ENCODE results near the gene PTPN9. TPM values are rescaled to one million over a fixed set of nuclear protein-coding genes. Genes with fewer than 3 reads are reported as not detected.
A peak's percentile ranks its signal among the peaks of the same experiment; 100 is the strongest.
"Not testable (repeated sequence)": the region's sequence is repeated elsewhere in the genome, so short reads cannot be mapped to it uniquely, and the experiment has no call there.

PTPN9 gene
- polyA plus RNA-seq, 6 donors from 2014 or later: 9.7 to 24.7 (median 15.9) TPM

- H3K4me1 Mint-ChIP-seq: peaks cover 0 to 6% (median 5%) of the 10 kb centered on the region in 3 donors
- H3K9me3 Mint-ChIP-seq: no peaks in the 10 kb centered on the region
- peaks cover 11 to 26% of the 10 kb centered on the region in 2 donors for H3K36me3 Mint-ChIP-seq
- H3K27me3 Mint-ChIP-seq: no peaks in the 10 kb centered on the region
- peak overlapping the region in 2 of 6 donors; percentile 17 to 21 for H3K27ac Mint-ChIP-seq
- no peak overlapping the region for H3K4me3 Mint-ChIP-seq
- ATAC-seq (ENCODE audit: low read depth in 2 of 2) (no peak), DNase-seq (no peak)
Observed at GRCh38 chr15:75596703-75597345, 17.7 kb upstream of the PTPN9 start.

- Mint-ChIP-seq H3K27me3 (no peaks in the 10 kb centered on the region), H3K4me3 (no peak overlapping the region), H3K4me1 (peaks cover 0 to 6% (median 5%) of the 10 kb centered on the region in 3 donors), H3K36me3 (peaks cover 11 to 24% of the 10 kb centered on the region in 2 donors), H3K9me3 (no peaks in the 10 kb centered on the region), H3K27ac (no peak overlapping the region)
- ATAC-seq (ENCODE audit: low read depth in 2 of 2) (no peak), DNase-seq (no peak)
Observed at GRCh38 chr15:75594276-75594675, 15.2 kb upstream of the PTPN9 start.

DNA sequence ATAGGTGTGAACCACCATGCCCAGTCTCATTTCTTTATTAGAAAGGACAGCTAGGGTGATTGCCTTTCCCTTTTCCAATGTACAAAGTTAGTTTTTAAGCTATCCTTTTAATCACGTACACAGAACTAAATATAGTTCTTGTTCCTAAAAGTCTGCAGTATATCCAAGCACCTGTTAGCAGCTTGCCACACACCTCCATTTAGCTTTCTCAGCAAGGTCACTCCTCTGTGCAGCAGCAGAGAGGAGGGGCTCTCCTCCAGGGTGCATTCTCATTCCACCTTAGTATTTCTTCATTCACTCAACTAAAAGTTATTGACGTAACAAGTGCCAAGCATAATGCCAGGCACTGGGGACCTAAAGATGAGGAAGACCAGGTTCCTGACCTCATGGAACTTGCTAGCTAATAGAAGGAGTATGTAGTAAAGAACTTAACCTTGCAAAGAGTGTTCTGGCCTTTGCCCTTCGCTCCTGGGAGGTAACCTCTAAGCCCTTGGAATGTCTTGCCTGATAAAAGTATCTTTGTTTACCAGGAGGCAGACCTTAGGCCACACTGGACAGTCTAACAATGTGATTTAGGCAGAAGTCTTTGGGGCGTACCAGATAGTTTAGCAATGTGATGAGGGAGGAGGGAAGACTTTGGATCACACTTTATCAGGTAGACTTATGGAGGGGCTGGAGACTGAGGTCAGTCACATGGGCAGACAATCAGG lies 12.7 kb upstream of the PTPN9 start:
- H3K4me3 Mint-ChIP-seq: no peak overlapping the region
- peak overlapping the region in 1 of 6 donors; percentile 61 for H3K27ac Mint-ChIP-seq
- H3K36me3 Mint-ChIP-seq: peaks cover 11 to 14% of the 10 kb centered on the region in 2 donors
- peaks cover 0 to 6% (median 1%) of the 10 kb centered on the region in 3 donors for H3K4me1 Mint-ChIP-seq
- DNase-seq: no peak
- no peaks in the 10 kb centered on the region for H3K9me3 Mint-ChIP-seq
- no peak for ATAC-seq (ENCODE audit: low read depth in 2 of 2)
- H3K27me3 Mint-ChIP-seq: no peaks in the 10 kb centered on the region

DNA sequence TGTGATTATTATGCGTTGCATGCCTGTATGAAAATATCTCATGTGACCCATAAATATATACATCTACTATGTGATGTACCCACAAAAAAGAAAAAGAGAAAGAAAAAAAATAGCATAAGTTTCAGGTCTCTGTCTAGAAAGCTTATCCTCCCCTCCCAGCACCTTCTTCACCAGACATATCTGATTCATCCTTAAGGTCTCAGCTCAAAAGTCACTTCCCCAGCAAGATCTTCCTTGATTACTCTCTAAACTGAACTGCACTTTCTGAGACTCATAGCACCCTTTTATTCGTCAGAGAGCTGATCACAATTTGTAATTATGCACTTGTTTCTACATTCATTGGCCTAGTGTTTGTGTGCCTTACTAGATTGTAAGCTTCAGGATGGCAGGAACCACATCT lies 11.1 kb upstream of the PTPN9 start:
- Mint-ChIP-seq H3K9me3 (peaks cover 0 to 2% (median 0%) of the 10 kb centered on the region in 7 donors), H3K4me1 (peaks cover 0 to 1% (median 0%) of the 10 kb centered on the region in 3 donors), H3K27ac (peak overlapping the region in 1 of 6 donors; percentile 11), H3K36me3 (peaks cover 1 to 6% of the 10 kb centered on the region in 2 donors), H3K27me3 (no peaks in the 10 kb centered on the region), H3K4me3 (no peak overlapping the region)
- ATAC-seq (ENCODE audit: low read depth in 2 of 2) (no peak), DNase-seq (no peak)

GRCh38 chr15:75589071-75589470 lies 10.0 kb upstream of the PTPN9 start:
- Mint-ChIP-seq H3K4me1 (peaks cover 0 to 1% (median 0%) of the 10 kb centered on the region in 3 donors), H3K27ac (no peak overlapping the region), H3K9me3 (peaks cover 0 to 2% (median 0%) of the 10 kb centered on the region in 7 donors), H3K36me3 (peaks cover 0 to 6% of the 10 kb centered on the region in 2 donors), H3K27me3 (no peaks in the 10 kb centered on the region), H3K4me3 (no peak overlapping the region)
- ATAC-seq (ENCODE audit: low read depth in 2 of 2) (no peak), DNase-seq (no peak)

DNA sequence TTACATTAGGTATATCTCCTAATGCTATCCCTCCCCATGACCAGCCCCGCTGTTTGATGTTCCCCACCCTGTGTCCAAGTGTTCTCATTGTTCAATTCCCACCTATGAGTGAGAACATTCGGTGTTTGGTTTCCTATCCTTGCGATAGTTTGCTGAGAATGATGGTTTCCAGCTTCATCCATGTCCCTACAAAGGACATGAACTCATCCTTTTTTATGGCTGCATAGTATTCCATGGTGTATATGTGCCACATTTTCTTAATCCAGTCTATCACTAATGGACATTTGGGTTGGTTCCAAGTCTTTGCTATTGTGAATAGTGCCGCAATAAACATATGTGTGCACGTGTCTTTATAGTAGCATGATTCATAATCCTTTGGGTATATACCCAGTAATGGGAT lies 7.3 kb upstream of the PTPN9 start:
- H3K36me3 Mint-ChIP-seq; H3K4me3 Mint-ChIP-seq; H3K27me3 Mint-ChIP-seq; ATAC-seq (ENCODE audit: low read depth in 2 of 2); H3K9me3 Mint-ChIP-seq; DNase-seq; H3K4me1 Mint-ChIP-seq: not testable (repeated sequence)
- H3K27ac Mint-ChIP-seq: peak overlapping the region in 1 of 6 donors; percentile 60

DNA sequence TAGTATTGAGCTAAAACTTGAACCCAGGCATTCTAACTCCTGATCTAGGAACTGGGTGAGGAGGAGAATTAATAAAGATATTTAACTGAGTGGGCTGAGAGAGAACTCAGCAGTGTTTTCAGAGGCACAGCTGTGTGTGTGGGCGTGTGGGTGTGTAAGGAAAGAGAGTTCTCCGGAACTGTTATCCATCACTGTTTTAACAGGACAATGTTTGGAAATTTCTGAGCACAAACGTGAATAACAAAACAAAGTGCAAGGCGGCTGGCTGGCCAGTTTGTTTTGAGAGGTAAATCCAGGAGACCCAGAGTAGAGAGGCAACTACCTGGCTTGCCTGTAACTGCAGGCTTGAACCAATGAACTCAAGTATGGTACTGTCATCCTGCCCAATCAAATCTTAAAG lies 5.0 kb upstream of the PTPN9 start:
- no peak for ATAC-seq (ENCODE audit: low read depth in 2 of 2)
- peaks cover 0 to 8% (median 7%) of the 10 kb centered on the region in 3 donors for H3K4me1 Mint-ChIP-seq
- H3K27ac Mint-ChIP-seq: peak overlapping the region in 1 of 6 donors; percentile 15
- DNase-seq: no peak
- H3K4me3 Mint-ChIP-seq: no peak overlapping the region
- H3K36me3 Mint-ChIP-seq: no peaks in the 10 kb centered on the region
- peaks cover 0 to 2% (median 0%) of the 10 kb centered on the region in 7 donors for H3K9me3 Mint-ChIP-seq
- H3K27me3 Mint-ChIP-seq: no peaks in the 10 kb centered on the region

GRCh38 chr15:75583701-75584100 lies 4.6 kb upstream of the PTPN9 start:
- H3K36me3 Mint-ChIP-seq: no peaks in the 10 kb centered on the region
- ATAC-seq (ENCODE audit: low read depth in 2 of 2) (no peak), DNase-seq (no peak)
- H3K27me3 Mint-ChIP-seq: no peaks in the 10 kb centered on the region
- H3K4me1 Mint-ChIP-seq: peaks cover 0 to 8% (median 7%) of the 10 kb centered on the region in 3 donors
- peaks cover 0 to 2% (median 0%) of the 10 kb centered on the region in 7 donors for H3K9me3 Mint-ChIP-seq
- peak overlapping the region in 1 of 6 donors; percentile 15 for H3K27ac Mint-ChIP-seq
- H3K4me3 Mint-ChIP-seq: peak overlapping the region in 1 of 8 donors; percentile 15

- not testable (repeated sequence) for H3K36me3 Mint-ChIP-seq; H3K27me3 Mint-ChIP-seq; ATAC-seq (ENCODE audit: low read depth in 2 of 2); H3K27ac Mint-ChIP-seq; DNase-seq; H3K9me3 Mint-ChIP-seq
- Mint-ChIP-seq H3K4me3 (peak overlapping the region in 1 of 8 donors; percentile 74), H3K4me1 (peaks cover 3 to 11% (median 8%) of the 10 kb centered on the region in 3 donors)
Observed at GRCh38 chr15:75582943-75583342, 3.8 kb upstream of the PTPN9 start.

GRCh38 chr15:75578173-75578947 lies 755 bp downstream of the PTPN9 start:
- Mint-ChIP-seq H3K27ac (peak overlapping the region; percentile 87 to 97 (median 91)), H3K36me3 (no peaks in the 10 kb centered on the region), H3K9me3 (no peaks in the 10 kb centered on the region), H3K27me3 (no peaks in the 10 kb centered on the region), H3K4me3 (peak overlapping the region; percentile 91 to 97 (median 94)), H3K4me1 (peaks cover 10 to 37% (median 32%) of the 10 kb centered on the region in 3 donors)
- ATAC-seq (ENCODE audit: low read depth in 2 of 2): peak; percentile 60 to 66
- DNase-seq: peak; percentile 31

DNA sequence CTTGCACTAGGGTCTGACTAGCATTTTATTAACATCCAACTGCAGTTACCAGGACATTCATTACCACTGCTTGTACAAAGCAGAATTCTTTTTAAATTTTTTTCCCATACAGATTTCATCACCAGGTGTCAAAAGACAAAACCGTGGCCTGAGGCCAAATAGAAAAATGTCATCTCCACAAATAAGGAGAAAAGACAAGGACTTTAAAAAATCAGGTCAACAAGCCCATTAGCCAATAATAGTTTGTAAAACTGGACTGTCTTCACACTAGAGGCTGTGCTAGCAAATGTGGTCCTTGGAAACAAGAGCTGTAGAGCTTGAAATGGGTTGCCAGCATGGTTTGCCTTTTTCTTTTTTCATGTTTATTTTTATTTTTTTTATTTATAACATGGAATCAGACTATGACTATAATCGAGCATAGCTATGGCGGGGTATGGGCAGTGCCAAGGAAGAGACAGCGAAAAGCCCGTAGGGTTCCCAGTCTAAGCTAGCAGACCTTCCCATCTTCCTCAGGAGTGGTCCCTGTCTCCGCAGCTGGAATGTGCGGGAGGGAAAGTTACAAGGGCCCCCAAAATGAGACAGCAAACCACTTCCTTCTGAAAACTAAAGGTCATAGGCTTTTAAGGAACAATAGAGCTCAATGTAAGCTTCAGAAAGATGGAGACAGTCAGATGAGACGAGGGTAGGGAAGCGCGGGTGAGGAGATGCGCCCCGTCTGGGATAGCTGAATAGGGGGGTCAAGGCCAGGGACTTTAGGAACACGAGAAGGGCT lies 1.5 kb downstream of the PTPN9 start:
- ATAC-seq (ENCODE audit: low read depth in 2 of 2): no peak
- no peak for DNase-seq
- Mint-ChIP-seq H3K4me3 (peak overlapping the region; percentile 85 to 97 (median 94)), H3K9me3 (no peaks in the 10 kb centered on the region), H3K27me3 (no peaks in the 10 kb centered on the region), H3K27ac (peak overlapping the region; percentile 29 to 93 (median 82)), H3K36me3 (no peaks in the 10 kb centered on the region), H3K4me1 (peaks cover 14 to 40% (median 39%) of the 10 kb centered on the region in 3 donors)

DNA sequence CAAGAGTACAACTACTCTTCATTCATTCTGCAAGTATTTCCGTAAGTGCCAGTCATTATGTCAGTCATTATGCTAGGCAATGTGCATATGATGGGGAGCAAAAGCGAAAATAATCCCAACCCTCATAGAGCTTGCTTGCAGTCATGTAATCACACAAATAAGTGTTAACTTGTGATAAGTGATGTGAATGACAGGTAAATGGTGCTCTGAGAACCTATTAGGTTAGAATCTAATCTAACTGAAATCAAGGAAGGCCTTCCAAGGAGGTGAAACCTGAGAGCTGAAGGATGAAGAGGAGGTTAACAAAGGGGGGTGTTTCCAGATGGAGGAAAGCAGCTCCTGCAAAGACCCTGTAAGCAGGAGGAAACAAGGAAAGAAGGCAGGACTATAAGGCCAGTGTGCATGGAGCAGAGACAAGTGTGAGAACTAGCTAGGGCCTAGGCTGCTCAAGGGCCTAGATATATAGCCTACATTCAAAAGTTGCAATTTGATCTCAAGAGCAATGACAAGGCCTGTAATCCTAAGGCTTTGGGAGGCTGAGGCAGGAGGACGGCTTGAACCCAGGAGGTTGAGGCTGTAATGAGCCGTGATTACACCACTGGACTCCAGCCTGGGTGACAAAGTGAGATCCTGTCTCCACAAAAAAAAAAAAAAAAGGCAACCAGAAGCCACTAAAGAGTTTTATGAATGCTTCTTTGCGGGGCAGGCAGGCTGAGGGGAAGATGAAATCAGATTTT lies 5.3 kb downstream of the PTPN9 start:
- no peaks in the 10 kb centered on the region for H3K27me3 Mint-ChIP-seq
- no peaks in the 10 kb centered on the region for H3K36me3 Mint-ChIP-seq
- DNase-seq (no peak), ATAC-seq (ENCODE audit: low read depth in 2 of 2) (no peak)
- H3K9me3 Mint-ChIP-seq: no peaks in the 10 kb centered on the region
- peaks cover 14 to 36% (median 34%) of the 10 kb centered on the region in 3 donors for H3K4me1 Mint-ChIP-seq
- peak overlapping the region in 1 of 8 donors; percentile 2 for H3K4me3 Mint-ChIP-seq
- peak overlapping the region in 5 of 6 donors; percentile 1 to 91 (median 71) for H3K27ac Mint-ChIP-seq

All from naive B cell (primary cell).